ENCODE measurements around the gene F2.

The F2 gene

DNA sequence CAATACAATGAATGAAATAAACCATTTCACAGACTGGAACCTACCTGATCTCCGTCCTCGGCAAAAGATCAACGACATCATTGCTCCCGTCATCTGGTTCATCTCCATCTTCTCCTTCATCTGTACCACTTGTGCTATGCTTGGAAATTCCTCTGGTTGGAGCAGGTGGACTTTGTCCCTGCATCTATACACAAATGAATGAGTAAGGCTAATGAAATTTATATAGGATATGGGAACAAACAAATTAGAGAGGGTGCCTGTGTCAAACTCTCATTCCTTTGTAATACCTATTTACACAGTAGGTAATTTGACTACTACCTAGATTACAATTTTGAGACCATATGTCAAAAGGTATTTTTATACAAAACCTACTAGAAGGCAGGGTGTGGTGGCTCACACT lies 59.4 kb downstream of the F2 start:
- DNase-seq (ENCODE audit: low read depth) = no peak
- H3K4me3 ChIP-seq (ENCODE audit: low read depth, low read length) = no peak overlapping the region
- TF ChIP-seq, protein P1, sequence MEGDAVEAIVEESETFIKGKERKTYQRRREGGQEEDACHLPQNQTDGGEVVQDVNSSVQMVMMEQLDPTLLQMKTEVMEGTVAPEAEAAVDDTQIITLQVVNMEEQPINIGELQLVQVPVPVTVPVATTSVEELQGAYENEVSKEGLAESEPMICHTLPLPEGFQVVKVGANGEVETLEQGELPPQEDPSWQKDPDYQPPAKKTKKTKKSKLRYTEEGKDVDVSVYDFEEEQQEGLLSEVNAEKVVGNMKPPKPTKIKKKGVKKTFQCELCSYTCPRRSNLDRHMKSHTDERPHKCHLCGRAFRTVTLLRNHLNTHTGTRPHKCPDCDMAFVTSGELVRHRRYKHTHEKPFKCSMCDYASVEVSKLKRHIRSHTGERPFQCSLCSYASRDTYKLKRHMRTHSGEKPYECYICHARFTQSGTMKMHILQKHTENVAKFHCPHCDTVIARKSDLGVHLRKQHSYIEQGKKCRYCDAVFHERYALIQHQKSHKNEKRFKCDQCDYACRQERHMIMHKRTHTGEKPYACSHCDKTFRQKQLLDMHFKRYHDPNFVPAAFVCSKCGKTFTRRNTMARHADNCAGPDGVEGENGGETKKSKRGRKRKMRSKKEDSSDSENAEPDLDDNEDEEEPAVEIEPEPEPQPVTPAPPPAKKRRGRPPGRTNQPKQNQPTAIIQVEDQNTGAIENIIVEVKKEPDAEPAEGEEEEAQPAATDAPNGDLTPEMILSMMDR (IDR thresholded peaks at IDR 0.05; ENCODE audit: low read depth, low read length) = no peak
- TF ChIP-seq, protein P2, sequence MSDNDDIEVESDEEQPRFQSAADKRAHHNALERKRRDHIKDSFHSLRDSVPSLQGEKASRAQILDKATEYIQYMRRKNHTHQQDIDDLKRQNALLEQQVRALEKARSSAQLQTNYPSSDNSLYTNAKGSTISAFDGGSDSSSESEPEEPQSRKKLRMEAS (IDR thresholded peaks at IDR 0.05; ENCODE audit: low read depth, low read length) = no peak
- TF ChIP-seq POLR2A (IDR thresholded peaks at IDR 0.05; ENCODE audit: extremely low read depth, insufficient read length) (no peak), MYC (IDR thresholded peaks at IDR 0.05; ENCODE audit: low read depth, low read length) (no peak)
